CD8-positive, alpha-beta memory T cell (primary cell): ENCODE measurements around the gene TMEM91. TPM values are rescaled to one million over a fixed set of nuclear protein-coding genes. Genes with fewer than 3 reads are reported as not detected.
A peak's percentile ranks its signal among the peaks of the same experiment; 100 is the strongest.

Experiments
- CTCF ChIA-PET: fragments of 350-600 bp; sonication (Branson Sonifier 250); formaldehyde crosslinking; loops from one replicate; lab custom pipeline; 2021; ENCODE audit warnings: antibody characterized with exemption; lab: Charles Lee
- POLR2A ChIA-PET: fragments of 350-600 bp; sonication (Branson Sonifier 250); formaldehyde crosslinking; loops from one replicate; lab custom pipeline; 2021; ENCODE audit warnings: antibody characterized with exemption; lab: Charles Lee
- DNase-seq, 5 donors: peaks; one replicate each; pipeline versions ENCODE4 v3.0.0 to v3.0.0-alpha.2; 2020 to 2022; ENCODE audit warnings: mixed read lengths in 1 of 5
- H3K27ac ChIP-seq: one replicate; pipeline ENCODE4 v1.7.0; 2013; ENCODE audit warnings: low read depth, mild to moderate bottlenecking, low read length, moderate library complexity
- H3K27me3 ChIP-seq: 2 replicates; pipeline ENCODE4 v1.7.0; 2013; ENCODE audit warnings: low read length, mild to moderate bottlenecking; ENCODE audit not compliant: insufficient read depth, poor library complexity, severe bottlenecking
- H3K36me3 ChIP-seq: 2 replicates; pipeline ENCODE4 v1.7.0; 2013; ENCODE audit warnings: mild to moderate bottlenecking, low read length, moderate library complexity; ENCODE audit not compliant: insufficient read depth
- H3K4me1 ChIP-seq: 2 replicates; pipeline ENCODE4 v1.7.0; 2013; ENCODE audit warnings: mild to moderate bottlenecking, low read length, moderate library complexity; ENCODE audit not compliant: insufficient read depth
- H3K4me3 ChIP-seq: 2 replicates; pipeline ENCODE4 v1.7.0; 2013; ENCODE audit warnings: mild to moderate bottlenecking, low read length
- H3K9me3 ChIP-seq: 2 replicates; pipeline ENCODE4 v1.7.0; 2013; ENCODE audit warnings: mild to moderate bottlenecking, low read length
- H3K27ac Mint-ChIP-seq, 8 donors: one replicate each; pipeline ENCODE4 v1.8.0; 2020 to 2021; ENCODE audit warnings: mixed read lengths in 8 of 8, mild to moderate bottlenecking in 6 of 8, inconsistent platforms in 3 of 8, moderate library complexity in 3 of 8
- H3K27me3 Mint-ChIP-seq, 2 donors: one replicate each; pipeline ENCODE4 v1.8.0; 2020 to 2021; ENCODE audit warnings: mixed read lengths in 2 of 2, mild to moderate bottlenecking in 1 of 2, moderate library complexity in 1 of 2
- H3K36me3 Mint-ChIP-seq, 3 donors: one replicate each; pipeline ENCODE4 v1.8.0; 2020 to 2021; ENCODE audit warnings: mixed read lengths in 3 of 3, inconsistent platforms in 1 of 3, mild to moderate bottlenecking in 1 of 3
- H3K4me1 Mint-ChIP-seq, 3 donors: one replicate each; pipeline ENCODE4 v1.8.0; 2020 to 2021; ENCODE audit warnings: mixed read lengths in 3 of 3, inconsistent platforms in 1 of 3, mild to moderate bottlenecking in 1 of 3
- H3K4me3 Mint-ChIP-seq, 7 donors: one replicate each; pipeline ENCODE4 v1.8.0; 2020 to 2021; ENCODE audit warnings: mixed read lengths in 7 of 7, mild to moderate bottlenecking in 6 of 7, moderate library complexity in 4 of 7, inconsistent platforms in 2 of 7
- H3K9me3 Mint-ChIP-seq, 5 donors: one replicate each; pipeline ENCODE4 v1.8.0; 2020 to 2022; ENCODE audit warnings: mixed read lengths in 5 of 5, mild to moderate bottlenecking in 3 of 5, moderate library complexity in 2 of 5, inconsistent platforms in 1 of 5
- polyA plus RNA-seq: library from polyadenylated mRNA; unstranded; fragments of 300-500 nt; fragmentation: Illumina TruSeq; gene quantifications from one replicate; pipeline ENCODE4 v1.2.3, GENCODE V29; 2021
- total RNA-seq, 2 experiments: library from RNA; stranded (reverse); gene quantifications; one replicate each; pipeline ENCODE4 v1.2.3, GENCODE V29; 2021

Gene TMEM91
- total and polyA plus RNA-seq, 3 experiments from 2014 or later = 2.6 to 3.8 (median 3.7) TPM

GRCh38 chr19:41427647-41428480, 51.5 kb downstream of the TMEM91 start:
- Histone ChIP-seq H3K36me3 (peaks cover 14% of the 10 kb centered on the region), H3K27me3 (no peaks in the 10 kb centered on the region), H3K27ac (peak overlapping the region; percentile 59), H3K4me3 (peak overlapping the region; percentile 59), H3K4me1 (peaks cover 17% of the 10 kb centered on the region), H3K9me3 (no peaks in the 10 kb centered on the region)
- ChIA-PET POLR2A (interaction anchor here (0.5 to 0.8 kb wide), 3 partner anchors 22 to 164 kb away, joined by 3 to 4 read pairs (median 3); no protein-coding TSS in a partner anchor), CTCF (interaction anchor here (1.2 to 1.7 kb wide), 2 partner anchors 22 to 141 kb away, joined by 4 to 8 read pairs; no protein-coding TSS in a partner anchor)
- no peaks in the 10 kb centered on the region for H3K27me3 Mint-ChIP-seq
- H3K4me1 Mint-ChIP-seq = peaks cover 32 to 50% (median 48%) of the 10 kb centered on the region in 3 donors
- H3K27ac Mint-ChIP-seq = peak overlapping the region; percentile 76 to 99 (median 96)
- peak; percentile 32 to 71 (median 70) for DNase-seq
- H3K36me3 Mint-ChIP-seq = peaks cover 6 to 51% (median 7%) of the 10 kb centered on the region in 3 donors
- H3K9me3 Mint-ChIP-seq = no peaks in the 10 kb centered on the region
- H3K4me3 Mint-ChIP-seq = peak overlapping the region; percentile 79 to 94 (median 92)

- POLR2A ChIA-PET = interaction anchor here (0.5 to 0.8 kb wide), 2 partner anchors 23 to 80 kb away, joined by 3 read pairs; no protein-coding TSS in a partner anchor
- Histone ChIP-seq H3K36me3 (peaks cover 16% of the 10 kb centered on the region), H3K9me3 (no peaks in the 10 kb centered on the region), H3K4me1 (peaks cover 17% of the 10 kb centered on the region), H3K27me3 (no peaks in the 10 kb centered on the region), H3K4me3 (peak overlapping the region; percentile 59), H3K27ac (peak overlapping the region; percentile 59)
- Mint-ChIP-seq H3K4me3 (peak overlapping the region; percentile 42 to 94 (median 89)), H3K4me1 (peaks cover 32 to 50% (median 48%) of the 10 kb centered on the region in 3 donors), H3K36me3 (peaks cover 6 to 51% (median 7%) of the 10 kb centered on the region in 3 donors), H3K27me3 (no peaks in the 10 kb centered on the region), H3K27ac (peak overlapping the region; percentile 54 to 98 (median 82)), H3K9me3 (no peaks in the 10 kb centered on the region)
- DNase-seq = no peak
- CTCF ChIA-PET = interaction anchor here (1.2 to 1.7 kb wide), 2 partner anchors 21 to 140 kb away, joined by 4 to 8 read pairs; no protein-coding TSS in a partner anchor
These were observed 52.1 kb downstream of the TMEM91 start for GRCh38 chr19:41428481-41428859.

GRCh38 chr19:41430922-41431321, 54.6 kb downstream of the TMEM91 start:
- Mint-ChIP-seq H3K27ac (peak overlapping the region; percentile 8 to 96 (median 50)), H3K27me3 (peaks cover 0 to 2% of the 10 kb centered on the region in 2 donors), H3K4me3 (no peak overlapping the region), H3K9me3 (no peaks in the 10 kb centered on the region), H3K36me3 (peaks cover 6 to 45% (median 7%) of the 10 kb centered on the region in 3 donors), H3K4me1 (peaks cover 29 to 50% (median 42%) of the 10 kb centered on the region in 3 donors)
- H3K27ac ChIP-seq = no peak overlapping the region
- H3K27me3 ChIP-seq = no peaks in the 10 kb centered on the region
- H3K4me1 ChIP-seq = peaks cover 17% of the 10 kb centered on the region
- ChIA-PET CTCF (interaction anchor here (1.1 to 1.9 kb wide), 8 partner anchors 10 to 79 kb away, joined by 3 to 6 read pairs (median 4); partner anchors contain the start of gene B9D2), POLR2A (no interaction called here)
- peaks cover 16% of the 10 kb centered on the region for H3K36me3 ChIP-seq
- no peak overlapping the region for H3K4me3 ChIP-seq
- no peaks in the 10 kb centered on the region for H3K9me3 ChIP-seq
- no peak for DNase-seq

- Mint-ChIP-seq H3K4me3 (peak overlapping the region in 2 of 7 donors; percentile 30 to 69), H3K4me1 (peaks cover 31 to 47% (median 37%) of the 10 kb centered on the region in 3 donors), H3K36me3 (peaks cover 6 to 49% (median 7%) of the 10 kb centered on the region in 3 donors), H3K9me3 (no peaks in the 10 kb centered on the region), H3K27me3 (peaks cover 0 to 2% of the 10 kb centered on the region in 2 donors), H3K27ac (peak overlapping the region in 7 of 8 donors; percentile 11 to 96 (median 68))
- POLR2A ChIA-PET = no interaction called here
- DNase-seq = no peak
- Histone ChIP-seq H3K27ac (no peak overlapping the region), H3K4me1 (peaks cover 17% of the 10 kb centered on the region), H3K4me3 (no peak overlapping the region), H3K27me3 (no peaks in the 10 kb centered on the region), H3K9me3 (no peaks in the 10 kb centered on the region), H3K36me3 (peaks cover 16% of the 10 kb centered on the region)
- CTCF ChIA-PET = interaction anchor here (1.1 to 1.9 kb wide), 8 partner anchors 10 to 80 kb away, joined by 3 to 6 read pairs (median 4); partner anchors contain the start of gene B9D2
These were observed 55.4 kb downstream of the TMEM91 start for GRCh38 chr19:41431426-41432386.

- Histone ChIP-seq H3K36me3 (peaks cover 16% of the 10 kb centered on the region), H3K4me1 (peaks cover 12% of the 10 kb centered on the region), H3K27ac (no peak overlapping the region), H3K27me3 (no peaks in the 10 kb centered on the region), H3K9me3 (no peaks in the 10 kb centered on the region), H3K4me3 (no peak overlapping the region)
- no peaks in the 10 kb centered on the region for H3K9me3 Mint-ChIP-seq
- POLR2A ChIA-PET = no interaction called here
- H3K4me1 Mint-ChIP-seq = peaks cover 26 to 36% (median 32%) of the 10 kb centered on the region in 3 donors
- H3K4me3 Mint-ChIP-seq = no peak overlapping the region
- peaks cover 6 to 55% (median 7%) of the 10 kb centered on the region in 3 donors for H3K36me3 Mint-ChIP-seq
- CTCF ChIA-PET = no interaction called here
- DNase-seq = no peak
- H3K27ac Mint-ChIP-seq = no peak overlapping the region
- peaks cover 0 to 2% of the 10 kb centered on the region in 2 donors for H3K27me3 Mint-ChIP-seq
These were observed 56.8 kb downstream of the TMEM91 start for GRCh38 chr19:41433171-41433570.

Other genes starting within 250 kb of the TMEM91 start
- not detected for gene CYP2S1, start 183.3 kb upstream of the TMEM91 start, total RNA-seq
- not detected for gene CYP2S1, start 183.3 kb upstream of the TMEM91 start, polyA plus RNA-seq
- under 1 TPM; 0.09 to 0.11 TPM for gene AXL, start 157.3 kb upstream of the TMEM91 start, total RNA-seq
- 0.43 TPM for gene AXL, start 157.3 kb upstream of the TMEM91 start, polyA plus RNA-seq
- 100 to 1,000 TPM; 270 to 279 TPM for gene HNRNPUL1, start 112.2 kb upstream of the TMEM91 start, total RNA-seq
- gene HNRNPUL1, start 112.2 kb upstream of the TMEM91 start, polyA plus RNA-seq = 100 TPM
- 10 to 100 TPM; 31.7 to 32.1 TPM for gene CCDC97, start 66.4 kb upstream of the TMEM91 start, total RNA-seq
- gene CCDC97, start 66.4 kb upstream of the TMEM91 start, polyA plus RNA-seq = 29.7 TPM
- gene TGFB1, start 22.6 kb upstream of the TMEM91 start, total RNA-seq = 100 to 1,000 TPM; 152 to 161 TPM
- 104 TPM for gene TGFB1, start 22.6 kb upstream of the TMEM91 start, polyA plus RNA-seq
- gene B9D2, start 12.4 kb upstream of the TMEM91 start, total RNA-seq = 1 to 10 TPM; 8.5 to 9.7 TPM
- 15.4 TPM for gene B9D2, start 12.4 kb upstream of the TMEM91 start, polyA plus RNA-seq
- 10 to 100 TPM; 48.5 to 52.3 TPM for gene EXOSC5, start 20.8 kb downstream of the TMEM91 start, total RNA-seq
- 49.5 TPM for gene EXOSC5, start 20.8 kb downstream of the TMEM91 start, polyA plus RNA-seq
- gene BCKDHA, start 21.3 kb downstream of the TMEM91 start, total RNA-seq = 10 to 100 TPM; 18.5 to 23.5 TPM
- 52.1 TPM for gene BCKDHA, start 21.3 kb downstream of the TMEM91 start, polyA plus RNA-seq
- gene B3GNT8, start 50.8 kb downstream of the TMEM91 start, total RNA-seq = under 1 TPM; 0.66 to 0.91 TPM
- gene B3GNT8, start 50.8 kb downstream of the TMEM91 start, polyA plus RNA-seq = 11.1 TPM
- gene DMAC2, start 63.4 kb downstream of the TMEM91 start, total RNA-seq = 10 to 100 TPM; 74.1 to 76.2 TPM
- gene DMAC2, start 63.4 kb downstream of the TMEM91 start, polyA plus RNA-seq = 56.8 TPM
- gene ERICH4, start 66.6 kb downstream of the TMEM91 start, total RNA-seq = not detected
- gene ERICH4, start 66.6 kb downstream of the TMEM91 start, polyA plus RNA-seq = not detected
- 10 to 100 TPM; 26.8 to 29.2 TPM for gene CEACAM21, start 199.6 kb downstream of the TMEM91 start, total RNA-seq
- gene CEACAM21, start 199.6 kb downstream of the TMEM91 start, polyA plus RNA-seq = 46.6 TPM